Measurements from ENCODE around the gene VCAM1. TPM values are rescaled to one million over a fixed set of nuclear protein-coding genes. Genes with fewer than 3 reads are reported as not detected.
A peak's percentile ranks its signal among the peaks of the same experiment; 100 is the strongest.

Gene VCAM1
- total and polyA plus RNA-seq, 9 of the 15 experiments (the other 6 are each of a cell fraction or from before 2014, with no cell fraction given): 0.04 to 0.13 TPM; not detected in 7

- TF ChIP-seq CREBBP (IDR thresholded peaks at IDR 0.05; ENCODE audit: low read depth, low read length) (no peak), ASH1L (IDR thresholded peaks at IDR 0.05; ENCODE audit: borderline replicate concordance, low read depth, partially characterized antibody) (no peak), PREB (CRISPR knock-in tag; IDR thresholded peaks at IDR 0.05) (no peak), RAD51 (IDR thresholded peaks at IDR 0.05; ENCODE audit: borderline replicate concordance, low read depth) (no peak), RBM14 (IDR thresholded peaks at IDR 0.05; ENCODE audit: borderline replicate concordance, insufficient read depth, low read depth, low read length) (no peak), BDP1 (IDR thresholded peaks at IDR 0.05; ENCODE audit: insufficient read depth, insufficient read length) (no peak), NR2F6 (CRISPR knock-in tag; IDR thresholded peaks at IDR 0.05) (no peak), LARP7 (IDR thresholded peaks at IDR 0.05) (no peak), C11orf30 (IDR thresholded peaks at IDR 0.05; ENCODE audit: low read depth) (peak; percentile 78), ATF3 (IDR thresholded peaks at IDR 0.05) (no peak), ATF3 (CRISPR knock-in tag; conservative IDR thresholded peaks at IDR 0.05) (no peak), FOXK2 (conservative IDR thresholded peaks at IDR 0.05 in 1 of 2, IDR thresholded peaks at IDR 0.05 in 1 of 2; ENCODE audit: low read depth in 2 of 2) (peak in 1 of 2 experiments; percentile 36; a peak in 1 of 4 replicates), ZNF224 (CRISPR knock-in tag; IDR thresholded peaks at IDR 0.05) (no peak), TAL1 (IDR thresholded peaks at IDR 0.05) (peak; percentile 35; the same call in 1 of the 2 replicates), MEIS2 (IDR thresholded peaks at IDR 0.05; ENCODE audit: partially characterized antibody) (no peak), ARID4B (CRISPR knock-in tag; IDR thresholded peaks at IDR 0.05) (no peak), EP400 (IDR thresholded peaks at IDR 0.05) (no peak), BRCA1 (IDR thresholded peaks at IDR 0.05) (no peak), BRCA1 (CRISPR knock-in tag; IDR thresholded peaks at IDR 0.05) (no peak), ARID3B (CRISPR knock-in tag; IDR thresholded peaks at IDR 0.05; ENCODE audit: borderline replicate concordance) (no peak), DDX20 (tag; IDR thresholded peaks at IDR 0.05; ENCODE audit: low read depth) (no peak), ZNF133 (CRISPR knock-in tag; IDR thresholded peaks at IDR 0.05) (no peak), RUNX1 (IDR thresholded peaks at IDR 0.05; ENCODE audit: low read depth) (peak; percentile 95; the same call in 1 of the 2 replicates)
These were observed 66.0 kb downstream of the VCAM1 start (continued) for GRCh38 chr1:100785470-100786052.

Measured in K562 (cell line).